Pancreas (tissue), 10 donors: ENCODE data around the gene SON. TPM values are rescaled to one million over a fixed set of nuclear protein-coding genes. Genes with fewer than 3 reads are reported as not detected.
"Not testable (repeated sequence)": the region's sequence is repeated elsewhere in the genome, so short reads cannot be mapped to it uniquely, and the experiment has no call there.

Source experiments
- ATAC-seq, 4 donors: fragments of 200-7000 bp; cut with Tn5 transposase; one replicate each; pipeline versions ENCODE4 v1.8.0 to v1.9.1; 2020; ENCODE audit warnings: mild to moderate bottlenecking in 4 of 4, moderate library complexity in 4 of 4
- DNase-seq, 6 donors: peaks; one replicate each; pipeline ENCODE4 v3.0.0-alpha.2; 2020
- FAIRE-seq: peaks from 2 replicates; lab custom pipeline; 2012; peaks lifted over from hg19 to GRCh38; lab: Jason Lieb, UNC
- H3K27ac ChIP-seq, 4 donors: fragments of 200-600 bp; sonication (generic); 1 replicate in 3 of 4; 2 replicates in 1 of 4; pipeline versions ENCODE4 v1.5.0 to v1.8.0; 2020
- H3K27me3 ChIP-seq, 4 donors: fragments of 200-600 bp; one replicate each; pipeline ENCODE4 v1.8.0; 2021
- H3K36me3 ChIP-seq, 3 donors: fragments of 200-600 bp; sonication (generic) in 1 of 3; one replicate each; pipeline versions ENCODE4 v1.5.0 to v1.8.0; 2020 to 2021
- H3K4me1 ChIP-seq, 3 donors: fragments of 200-600 bp; one replicate each; pipeline ENCODE4 v1.8.0; 2021
- H3K4me3 ChIP-seq, 4 donors: fragments of 200-600 bp; sonication (generic) in 2 of 4; one replicate each; pipeline versions ENCODE4 v1.5.0 to v1.8.0; 2020 to 2021
- H3K9me3 ChIP-seq, 4 donors: fragments of 200-600 bp; one replicate each; pipeline ENCODE4 v1.8.0; 2021
- CTCF ChIP-seq, 4 donors: fragments of 200-600 bp; sonication (generic) in 3 of 4; IDR thresholded peaks; one replicate each; pipeline versions ENCODE4 v1.5.0 to v1.8.0; 2021; ENCODE audit warnings: antibody characterized with exemption in 4 of 4
- WGBS, 2 donors: extraction: QIAGEN DNeasy Blood & Tissue Kit; methylation state at CpG; one replicate each; pipeline ENCODE4 v1.1.7; 2013; 5-methylcytosine and 5-hydroxymethylcytosine counted together
- intact Hi-C, 3 donors: fragments of 100-400 bp; cut with DNase I; formaldehyde crosslinking; loops; one replicate each; pipeline versions ENCODE4 v1.11.1 to v1.14.2; 2022
- polyA plus RNA-seq, 2 donors: library from polyadenylated mRNA; stranded (reverse); fragments of 200-250 nt; gene quantifications; one replicate each; pipeline ENCODE4 v1.2.3, GENCODE V29; 2013
- total RNA-seq, 6 donors: library from RNA; stranded (reverse); fragmentation: NEBNext Ultra II Directional in 4 of 6; extraction: Animal tissue kit (Norgen Biotek cat#: 25700) in 4 of 6; gene quantifications; one replicate each; pipeline versions ENCODE4 v1.2.1 to v1.2.4, GENCODE V29; 2021 to 2023
- donor health status: healthy with polysubstance abuse.
- donor health status: DM: no; HTN: no; CAD: no; lungs with moderate emphysema.
- donor health status: DM: no; HTN: no; CAD: no.
- donor health status: control.
- donor health status: control.
- donor health status: Bipolar disorder and iron deficiency.
- donor health status: DM: yes; HTN: yes; CAD: no.
- donor health status: DM: no; HTN: no; CAD: no.
- donor health status: DM: no; HTN: no; CAD: no.
- donor health status: DM: yes; HTN: yes; CAD: no.

The SON gene
- total and polyA plus RNA-seq, 8 donors = 82.5 to 205 (median 102) TPM

- no peak overlapping the region for H3K27ac ChIP-seq
- WGBS, 2 donors = 92 to 94% methylated on average over 8 of the region's 8 CpGs
- DNase-seq (no peak), ATAC-seq (no peak), FAIRE-seq (no peak)
- no peaks in the 10 kb centered on the region for H3K9me3 ChIP-seq
- TF ChIP-seq CTCF (IDR thresholded peaks at IDR 0.05) = no peak
- H3K4me3 ChIP-seq = no peak overlapping the region
- intact Hi-C loops = no loop called here
- H3K36me3 ChIP-seq = peaks cover 0 to 33% (median 10%) of the 10 kb centered on the region in 3 donors
- no peaks in the 10 kb centered on the region for H3K27me3 ChIP-seq
- H3K4me1 ChIP-seq = no peaks in the 10 kb centered on the region
Measured at GRCh38 chr21:33505833-33506232, 37.0 kb upstream of the SON start.

GRCh38 chr21:33507003-33507402 is 35.8 kb upstream of the SON start:
- intact Hi-C loops, H3K9me3 ChIP-seq, FAIRE-seq, DNase-seq, H3K4me1 ChIP-seq, H3K27me3 ChIP-seq, H3K27ac ChIP-seq, H3K4me3 ChIP-seq, ATAC-seq: not testable (repeated sequence)
- peaks cover 0 to 38% (median 10%) of the 10 kb centered on the region in 3 donors for H3K36me3 ChIP-seq
- WGBS, 2 donors = 97% methylated on average over 1 of the region's 1 CpG

- FAIRE-seq (no peak), DNase-seq (no peak)
- peaks cover 0 to 60% (median 13%) of the 10 kb centered on the region in 3 donors for H3K36me3 ChIP-seq
Measured at GRCh38 chr21:33510826-33511225, 32.0 kb upstream of the SON start.

GRCh38 chr21:33511639-33512038 is 31.2 kb upstream of the SON start:
- H3K4me1 ChIP-seq = no peaks in the 10 kb centered on the region
- no peak for TF ChIP-seq CTCF (IDR thresholded peaks at IDR 0.05)
- intact Hi-C loops = no loop called here
- no peaks in the 10 kb centered on the region for H3K27me3 ChIP-seq
- H3K9me3 ChIP-seq = no peaks in the 10 kb centered on the region
- FAIRE-seq (no peak), ATAC-seq (no peak), DNase-seq (no peak)
- 94 to 98% methylated on average over 4 of the region's 4 CpGs for WGBS, 2 donors
- peaks cover 0 to 64% (median 14%) of the 10 kb centered on the region in 3 donors for H3K36me3 ChIP-seq
- no peak overlapping the region for H3K4me3 ChIP-seq
- no peak overlapping the region for H3K27ac ChIP-seq

More at GRCh38 chr21:33510826-33511225, 32.0 kb upstream of the SON start:
- Histone ChIP-seq H3K27me3 (no peaks in the 10 kb centered on the region), H3K4me1 (no peaks in the 10 kb centered on the region), H3K9me3 (no peaks in the 10 kb centered on the region), H3K4me3 (no peak overlapping the region), H3K27ac (no peak overlapping the region)
- intact Hi-C loops = no loop called here
- no peak for TF ChIP-seq CTCF (IDR thresholded peaks at IDR 0.05)
- 94% methylated on average over 8 of the region's 8 CpGs for WGBS, 2 donors
- ATAC-seq = no peak

DNA sequence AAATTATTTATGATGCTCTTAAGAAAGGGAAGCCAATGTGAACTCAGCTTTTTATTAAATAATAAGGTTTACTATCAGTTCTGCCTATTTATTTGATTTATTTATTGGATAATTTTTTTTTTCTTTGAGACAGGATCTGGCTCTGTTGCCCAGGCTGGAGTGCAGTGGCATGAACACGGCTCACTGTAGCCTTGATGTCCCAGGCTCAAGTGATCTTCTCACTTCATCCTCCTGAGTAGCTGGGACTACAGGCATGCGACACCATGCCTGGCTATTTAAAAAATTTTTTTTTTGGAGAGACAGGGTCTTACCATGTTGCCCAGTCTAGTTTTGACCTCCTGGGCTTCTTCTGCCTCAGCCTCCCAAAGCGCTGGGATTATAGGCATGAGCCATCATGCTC is 30.4 kb upstream of the SON start:
- TF ChIP-seq CTCF (IDR thresholded peaks at IDR 0.05) = no peak
- H3K4me1 ChIP-seq = no peaks in the 10 kb centered on the region
- intact Hi-C loops = no loop called here
- 98 to 99% methylated on average over 3 of the region's 3 CpGs for WGBS, 2 donors
- FAIRE-seq (no peak), DNase-seq (no peak), ATAC-seq (no peak)
- H3K27me3 ChIP-seq = no peaks in the 10 kb centered on the region
- peaks cover 0 to 66% (median 17%) of the 10 kb centered on the region in 3 donors for H3K36me3 ChIP-seq
- no peak overlapping the region for H3K4me3 ChIP-seq
- no peak overlapping the region for H3K27ac ChIP-seq
- H3K9me3 ChIP-seq = no peaks in the 10 kb centered on the region
